K562 (cell line): ENCODE data around the gene PACRG.

Experiments used
- IFI16 ChIP-seq: fragments of 250-450 bp; sonication (Bioruptor Pico); IDR thresholded peaks from 2 replicates; pipeline ENCODE4 v2.1.2; 2022; ENCODE audit warnings: mild to moderate bottlenecking, inconsistent platforms
- KDM5B ChIP-seq: fragments of 200-600 bp; sonication (generic); IDR thresholded peaks from 2 replicates; pipeline ENCODE4 v1.6.1; 2012; ENCODE audit warnings: low read depth, mild to moderate bottlenecking, moderate library complexity, low read length, control low read depth, inconsistent platforms; ENCODE audit not compliant: insufficient replicate concordance
- TF ChIP-seq, protein P1 (sequence below): fragments of 150-350 bp; IDR thresholded peaks from 2 replicates; pipeline ENCODE4 v1.6.1; 2014; ENCODE audit warnings: low read depth, mild to moderate bottlenecking, low read length, borderline replicate concordance

DNA sequence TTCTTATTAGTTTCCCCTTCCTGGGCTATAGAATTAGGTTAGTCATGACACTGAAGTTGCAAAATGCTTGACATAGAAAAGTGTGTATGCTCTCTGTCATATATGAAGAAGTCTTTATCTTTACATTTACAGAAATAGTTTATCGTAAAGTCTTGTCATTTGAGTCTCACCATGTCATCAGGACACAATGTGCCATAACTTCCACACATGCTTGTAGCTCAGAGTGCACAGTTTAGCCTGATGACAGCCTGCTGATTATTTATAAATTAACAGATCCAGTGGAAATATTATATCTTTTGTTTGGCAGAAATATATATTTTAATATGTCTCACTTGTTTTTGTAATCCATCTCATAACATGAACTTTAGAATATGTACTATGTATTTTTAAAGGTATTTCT is 399.8 kb downstream of the PACRG start:
- TF ChIP-seq IFI16 (CRISPR knock-in tag) (no peak), KDM5B (no peak)
- TF ChIP-seq, protein P1, sequence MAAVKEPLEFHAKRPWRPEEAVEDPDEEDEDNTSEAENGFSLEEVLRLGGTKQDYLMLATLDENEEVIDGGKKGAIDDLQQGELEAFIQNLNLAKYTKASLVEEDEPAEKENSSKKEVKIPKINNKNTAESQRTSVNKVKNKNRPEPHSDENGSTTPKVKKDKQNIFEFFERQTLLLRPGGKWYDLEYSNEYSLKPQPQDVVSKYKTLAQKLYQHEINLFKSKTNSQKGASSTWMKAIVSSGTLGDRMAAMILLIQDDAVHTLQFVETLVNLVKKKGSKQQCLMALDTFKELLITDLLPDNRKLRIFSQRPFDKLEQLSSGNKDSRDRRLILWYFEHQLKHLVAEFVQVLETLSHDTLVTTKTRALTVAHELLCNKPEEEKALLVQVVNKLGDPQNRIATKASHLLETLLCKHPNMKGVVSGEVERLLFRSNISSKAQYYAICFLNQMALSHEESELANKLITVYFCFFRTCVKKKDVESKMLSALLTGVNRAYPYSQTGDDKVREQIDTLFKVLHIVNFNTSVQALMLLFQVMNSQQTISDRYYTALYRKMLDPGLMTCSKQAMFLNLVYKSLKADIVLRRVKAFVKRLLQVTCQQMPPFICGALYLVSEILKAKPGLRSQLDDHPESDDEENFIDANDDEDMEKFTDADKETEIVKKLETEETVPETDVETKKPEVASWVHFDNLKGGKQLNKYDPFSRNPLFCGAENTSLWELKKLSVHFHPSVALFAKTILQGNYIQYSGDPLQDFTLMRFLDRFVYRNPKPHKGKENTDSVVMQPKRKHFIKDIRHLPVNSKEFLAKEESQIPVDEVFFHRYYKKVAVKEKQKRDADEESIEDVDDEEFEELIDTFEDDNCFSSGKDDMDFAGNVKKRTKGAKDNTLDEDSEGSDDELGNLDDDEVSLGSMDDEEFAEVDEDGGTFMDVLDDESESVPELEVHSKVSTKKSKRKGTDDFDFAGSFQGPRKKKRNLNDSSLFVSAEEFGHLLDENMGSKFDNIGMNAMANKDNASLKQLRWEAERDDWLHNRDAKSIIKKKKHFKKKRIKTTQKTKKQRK, result no peak
